Measurements from ENCODE around the gene CCDC85C. TPM values are rescaled to one million over a fixed set of nuclear protein-coding genes. Genes with fewer than 3 reads are reported as not detected.

CCDC85C gene
- total and polyA plus RNA-seq, 3 donors from 2014 or later, result 25.6 to 28.3 (median 26.4) TPM

- no peak overlapping the region for H3K27ac ChIP-seq
- TF ChIP-seq CTCF (IDR thresholded peaks at IDR 0.05) (no peak), POLR2A (IDR thresholded peaks at IDR 0.05) (no peak)
- no peaks in the 10 kb centered on the region for H3K36me3 ChIP-seq (ENCODE audit: low read depth, missing control alignments)
- intact Hi-C loops (cut with DNase I; ENCODE audit: low total_unique reads), result no loop called here
- no peak for DNase-seq
- H3K27me3 ChIP-seq, result no peaks in the 10 kb centered on the region
- no peaks in the 10 kb centered on the region for H3K4me1 ChIP-seq
- no peak overlapping the region for H3K4me3 ChIP-seq
- 77% methylated on average over 8 of the region's 8 CpGs for WGBS, 2 donors
- H3K9me3 ChIP-seq, result no peaks in the 10 kb centered on the region
Measured at GRCh38 chr14:99612738-99613330, 8.8 kb upstream of the CCDC85C start.

GRCh38 chr14:99612071-99612737 lies 8.2 kb upstream of the CCDC85C start:
- Histone ChIP-seq H3K9me3 (no peaks in the 10 kb centered on the region), H3K27me3 (no peaks in the 10 kb centered on the region), H3K4me3 (no peak overlapping the region), H3K4me1 (no peaks in the 10 kb centered on the region), H3K36me3 (ENCODE audit: low read depth, missing control alignments) (no peaks in the 10 kb centered on the region), H3K27ac (no peak overlapping the region)
- 80 to 84% methylated on average over 11 of the region's 11 CpGs for WGBS, 2 donors
- no peak for TF ChIP-seq POLR2A (IDR thresholded peaks at IDR 0.05)
- TF ChIP-seq CTCF (IDR thresholded peaks at IDR 0.05), result no peak
- intact Hi-C loops (cut with DNase I; ENCODE audit: low total_unique reads), result no loop called here
- no peak for DNase-seq

GRCh38 chr14:99611646-99612045 lies 7.6 kb upstream of the CCDC85C start:
- no peak for TF ChIP-seq POLR2A (IDR thresholded peaks at IDR 0.05)
- no peak for TF ChIP-seq CTCF (IDR thresholded peaks at IDR 0.05)

GRCh38 chr14:99609245-99610170 lies 5.5 kb upstream of the CCDC85C start:
- Histone ChIP-seq H3K36me3 (ENCODE audit: low read depth, missing control alignments) (no peaks in the 10 kb centered on the region), H3K9me3 (no peaks in the 10 kb centered on the region), H3K4me3 (no peak overlapping the region), H3K27me3 (no peaks in the 10 kb centered on the region), H3K4me1 (peaks cover 14% of the 10 kb centered on the region), H3K27ac (no peak overlapping the region)
- intact Hi-C loops (cut with DNase I; ENCODE audit: low total_unique reads), result no loop called here
- DNase-seq, result no peak
- TF ChIP-seq CTCF (IDR thresholded peaks at IDR 0.05) (no peak), POLR2A (IDR thresholded peaks at IDR 0.05) (no peak)
- 61 to 86% methylated on average over 6 to 9 of the region's 10 CpGs for WGBS, 2 donors

More at GRCh38 chr14:99611646-99612045, 7.6 kb upstream of the CCDC85C start:
- H3K27ac ChIP-seq, result no peak overlapping the region
- 96 to 100% methylated on average over 4 of the region's 4 CpGs for WGBS, 2 donors
- H3K4me1 ChIP-seq, result no peaks in the 10 kb centered on the region
- H3K27me3 ChIP-seq, result no peaks in the 10 kb centered on the region
- intact Hi-C loops (cut with DNase I; ENCODE audit: low total_unique reads), result no loop called here
- no peak for DNase-seq
- no peaks in the 10 kb centered on the region for H3K36me3 ChIP-seq (ENCODE audit: low read depth, missing control alignments)
- no peaks in the 10 kb centered on the region for H3K9me3 ChIP-seq
- no peak overlapping the region for H3K4me3 ChIP-seq

All from testis (tissue), 3 donors.